Sigmoid colon (tissue), 3 donors: ENCODE measurements around the gene ATP1B1.

Experiments used
- POLR2A ChIP-seq, 2 donors: fragments of 450-650 bp; IDR thresholded peaks; one replicate each; pipeline ENCODE4 v1.6.1; 2016; ENCODE audit warnings: antibody characterized with exemption in 2 of 2, mild to moderate bottlenecking in 2 of 2, moderate library complexity in 2 of 2
- TF ChIP-seq, protein P1 (sequence below), 4 experiments: fragments of 450-650 bp in 3 of 4; fragments of 200-600 bp in 1 of 4; IDR thresholded peaks; one replicate each; pipeline ENCODE4 v1.5.1; 2016 to 2019; ENCODE audit warnings: antibody characterized with exemption in 4 of 4, mild to moderate bottlenecking in 3 of 4, moderate library complexity in 2 of 4

DNA sequence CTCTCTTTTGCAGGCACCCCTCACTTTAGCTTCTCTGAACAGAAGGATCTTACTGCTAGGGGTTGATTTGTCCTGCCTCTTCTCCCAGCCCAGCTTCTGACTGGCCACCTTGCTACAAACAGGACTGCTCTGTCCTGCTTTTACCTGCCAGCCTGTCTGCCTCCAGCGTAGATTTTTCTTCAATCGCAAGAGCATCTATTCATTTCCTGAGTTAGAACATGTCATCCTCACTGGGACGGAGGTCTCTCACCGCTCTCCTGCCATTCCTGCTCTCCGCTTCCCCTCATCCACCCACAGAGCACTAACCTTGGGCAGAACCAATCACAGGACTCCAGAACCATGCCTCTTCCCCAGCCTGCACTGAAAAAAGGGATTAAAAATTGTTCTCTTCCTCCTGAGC lies 3.5 kb upstream of the ATP1B1 start:
- TF ChIP-seq, protein P1, sequence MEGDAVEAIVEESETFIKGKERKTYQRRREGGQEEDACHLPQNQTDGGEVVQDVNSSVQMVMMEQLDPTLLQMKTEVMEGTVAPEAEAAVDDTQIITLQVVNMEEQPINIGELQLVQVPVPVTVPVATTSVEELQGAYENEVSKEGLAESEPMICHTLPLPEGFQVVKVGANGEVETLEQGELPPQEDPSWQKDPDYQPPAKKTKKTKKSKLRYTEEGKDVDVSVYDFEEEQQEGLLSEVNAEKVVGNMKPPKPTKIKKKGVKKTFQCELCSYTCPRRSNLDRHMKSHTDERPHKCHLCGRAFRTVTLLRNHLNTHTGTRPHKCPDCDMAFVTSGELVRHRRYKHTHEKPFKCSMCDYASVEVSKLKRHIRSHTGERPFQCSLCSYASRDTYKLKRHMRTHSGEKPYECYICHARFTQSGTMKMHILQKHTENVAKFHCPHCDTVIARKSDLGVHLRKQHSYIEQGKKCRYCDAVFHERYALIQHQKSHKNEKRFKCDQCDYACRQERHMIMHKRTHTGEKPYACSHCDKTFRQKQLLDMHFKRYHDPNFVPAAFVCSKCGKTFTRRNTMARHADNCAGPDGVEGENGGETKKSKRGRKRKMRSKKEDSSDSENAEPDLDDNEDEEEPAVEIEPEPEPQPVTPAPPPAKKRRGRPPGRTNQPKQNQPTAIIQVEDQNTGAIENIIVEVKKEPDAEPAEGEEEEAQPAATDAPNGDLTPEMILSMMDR (IDR thresholded peaks at IDR 0.05) = no peak
- TF ChIP-seq POLR2A (IDR thresholded peaks at IDR 0.05) = no peak
